OCI-LY3 (cell line): ENCODE data around the gene METAP1.

Experiments used
- H2AFZ ChIP-seq: fragments of 200-600, 300-600 bp; shearing (Covaris generic); 2 replicates; pipeline ENCODE4 v1.6.0; 2014; ENCODE audit warnings: antibody characterized with exemption, low read depth, low read length
- H3K27ac ChIP-seq: fragments of 200-600, 300-600 bp; sonication (generic); 2 replicates; pipeline ENCODE4 v1.5.1; 2014; ENCODE audit warnings: mild to moderate bottlenecking, low read length, moderate library complexity, mixed read lengths
- H3K27me3 ChIP-seq: fragments of 200-600, 300-600 bp; sonication (generic); 2 replicates; pipeline ENCODE4 v1.6.1; 2014; ENCODE audit warnings: low read depth, low read length, mixed read lengths
- H3K36me3 ChIP-seq: fragments of 200-600, 300-600 bp; sonication (generic); replicated peaks from 2 replicates; pipeline ENCODE3; 2014; ENCODE audit warnings: low read depth, low read length, mixed read lengths
- H3K4me1 ChIP-seq: fragments of 300-600, 200-600 bp; sonication (generic); 2 replicates; pipeline ENCODE4 v1.6.1; 2014; ENCODE audit warnings: low read length, mixed read lengths
- H3K4me2 ChIP-seq: fragments of 200-600, 300-600 bp; sonication (generic); 2 replicates; pipeline ENCODE4 v1.6.1; 2014; ENCODE audit warnings: low read length, mixed read lengths
- H3K4me3 ChIP-seq: fragments of 300-600, 200-600 bp; sonication (generic); 2 replicates; pipeline ENCODE4 v1.5.1; 2014; ENCODE audit warnings: antibody characterized with exemption, mild to moderate bottlenecking, low read length, moderate library complexity
- H3K79me2 ChIP-seq: fragments of 300-600, 200-600 bp; shearing (Covaris generic); 2 replicates; pipeline ENCODE4 v1.6.1; 2014; ENCODE audit warnings: mild to moderate bottlenecking, low read length, mixed read lengths
- H3K9ac ChIP-seq: fragments of 300-600, 200-600 bp; shearing (Covaris generic); 2 replicates; pipeline ENCODE4 v1.6.0; 2014; ENCODE audit warnings: mild to moderate bottlenecking, low read length, moderate library complexity
- H3K9me3 ChIP-seq: fragments of 200-600, 300-600 bp; shearing (Covaris generic); 2 replicates; pipeline ENCODE4 v1.6.1; 2014; ENCODE audit warnings: low read length, mixed read lengths; ENCODE audit not compliant: insufficient read depth
- H4K20me1 ChIP-seq: fragments of 200-600, 300-600 bp; sonication (generic); 2 replicates; pipeline ENCODE4 v1.6.1; 2016; ENCODE audit warnings: low read length, mixed read lengths; ENCODE audit not compliant: insufficient read depth
- CTCF ChIP-seq: fragments of 200-600, 300-600 bp; sonication (generic); IDR thresholded peaks from 2 replicates; pipeline ENCODE4 v1.5.1; 2014; ENCODE audit warnings: antibody characterized with exemption, low read length, low read depth
- EZH2phosphoT487 ChIP-seq: fragments of 200-600 bp; shearing (Covaris generic); IDR thresholded peaks from 2 replicates; pipeline ENCODE4 v1.6.1; 2018; ENCODE audit warnings: antibody characterized with exemption, mixed run types, low read depth

METAP1 gene

GRCh38 chr4:99027304-99027703 lies 31.8 kb downstream of the METAP1 start:
- peaks cover 71% of the 10 kb centered on the region for H4K20me1 ChIP-seq

DNA sequence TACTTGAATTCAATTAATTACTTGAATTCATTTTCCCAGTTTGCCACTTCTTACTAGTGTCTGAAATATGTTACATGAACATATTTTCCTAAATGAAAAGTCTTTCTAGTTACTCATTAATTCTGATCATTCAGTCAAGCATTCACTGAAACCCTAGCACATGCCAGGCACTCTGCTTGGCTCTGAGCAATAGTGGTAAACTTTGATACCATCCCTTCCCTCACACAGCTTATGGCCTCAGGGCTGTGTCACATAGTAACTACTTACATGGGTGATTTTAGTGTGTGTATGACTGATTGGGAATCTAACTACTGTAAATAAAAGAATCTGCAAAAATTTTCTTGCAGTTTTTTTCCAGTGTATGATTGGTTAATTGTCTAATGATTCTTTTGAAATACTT lies 32.7 kb downstream of the METAP1 start:
- no peak overlapping the region for H3K4me3 ChIP-seq
- peaks cover 65% of the 10 kb centered on the region for H4K20me1 ChIP-seq
- no peak overlapping the region for H3K9ac ChIP-seq
- H3K27me3 ChIP-seq, result no peaks in the 10 kb centered on the region
- peaks cover 14% of the 10 kb centered on the region for H3K36me3 ChIP-seq
- H3K4me1 ChIP-seq, result peaks cover 33% of the 10 kb centered on the region
- no peaks in the 10 kb centered on the region for H3K9me3 ChIP-seq
- H2AFZ ChIP-seq, result no peak overlapping the region
- TF ChIP-seq CTCF (no peak), EZH2phosphoT487 (no peak)
- no peak overlapping the region for H3K27ac ChIP-seq
- peaks cover 74% of the 10 kb centered on the region for H3K79me2 ChIP-seq
- H3K4me2 ChIP-seq, result peak overlapping the region; percentile 6; the same call in 1 of the 2 replicates

More at GRCh38 chr4:99027304-99027703, 31.8 kb downstream of the METAP1 start:
- Histone ChIP-seq H2AFZ (no peak overlapping the region), H3K36me3 (peaks cover 17% of the 10 kb centered on the region), H3K27ac (no peak overlapping the region), H3K9me3 (no peaks in the 10 kb centered on the region), H3K9ac (no peak overlapping the region), H3K4me2 (no peak overlapping the region), H3K79me2 (peaks cover 77% of the 10 kb centered on the region), H3K4me3 (no peak overlapping the region), H3K4me1 (peaks cover 33% of the 10 kb centered on the region), H3K27me3 (no peaks in the 10 kb centered on the region)
- TF ChIP-seq EZH2phosphoT487 (no peak), CTCF (no peak)

DNA sequence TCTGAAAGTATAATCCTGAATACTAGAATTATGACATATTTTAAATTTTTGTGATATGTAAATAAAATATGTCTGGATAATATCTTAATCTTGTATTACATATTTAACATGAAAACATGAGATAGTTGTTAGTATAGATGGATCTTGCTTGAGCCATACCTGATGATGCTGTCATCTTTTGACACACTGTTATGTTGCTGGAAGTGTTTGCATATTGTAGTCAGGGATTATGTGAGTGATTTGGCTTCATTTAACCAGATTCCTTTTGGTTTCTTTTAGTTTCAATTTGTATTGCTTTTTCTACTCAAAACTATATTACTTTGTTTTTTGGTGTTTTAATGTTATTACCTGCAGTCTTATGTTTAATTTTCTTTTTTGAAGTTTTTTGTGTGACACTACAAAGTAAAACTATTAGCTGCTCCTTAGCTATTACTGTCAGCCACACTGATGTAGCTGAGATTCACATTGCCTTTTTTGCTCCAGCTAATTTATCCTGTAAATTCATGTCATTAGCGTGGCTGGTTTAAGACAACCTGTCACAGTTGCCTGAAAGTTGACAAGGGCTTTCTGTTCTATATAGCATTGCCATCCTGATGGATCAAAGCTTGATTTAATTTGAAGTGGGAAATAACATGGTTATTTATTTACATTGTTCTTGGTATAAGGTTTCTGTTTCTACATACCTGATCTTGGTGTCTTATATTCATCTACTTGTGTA lies 33.7 kb downstream of the METAP1 start:
- Histone ChIP-seq H3K4me3 (no peak overlapping the region), H4K20me1 (peaks cover 57% of the 10 kb centered on the region), H3K4me2 (no peak overlapping the region), H2AFZ (no peak overlapping the region), H3K27me3 (no peaks in the 10 kb centered on the region), H3K36me3 (peaks cover 14% of the 10 kb centered on the region), H3K9me3 (no peaks in the 10 kb centered on the region), H3K9ac (no peak overlapping the region), H3K79me2 (peaks cover 67% of the 10 kb centered on the region), H3K27ac (no peak overlapping the region), H3K4me1 (peaks cover 24% of the 10 kb centered on the region)
- TF ChIP-seq EZH2phosphoT487 (no peak), CTCF (no peak)

DNA sequence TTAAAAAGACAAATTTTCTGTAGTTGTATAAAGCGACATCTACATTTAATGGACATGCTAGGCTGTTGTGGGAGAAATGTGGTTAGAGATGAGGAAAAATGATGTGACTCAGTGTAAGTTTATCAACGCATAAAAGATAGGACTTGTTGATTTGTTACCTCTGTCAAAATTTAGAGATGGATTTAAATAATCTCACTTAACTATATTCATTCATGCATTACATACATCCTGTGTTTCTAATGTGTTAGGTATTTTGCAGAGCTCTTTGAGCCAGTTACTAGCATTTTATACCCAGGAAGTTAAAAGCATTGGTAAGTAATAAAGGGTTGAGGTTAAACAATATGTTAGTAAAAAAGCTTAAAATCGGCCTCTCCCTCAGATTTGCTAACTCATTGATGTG lies 34.3 kb downstream of the METAP1 start:
- no peak overlapping the region for H3K4me3 ChIP-seq
- TF ChIP-seq CTCF (no peak), EZH2phosphoT487 (no peak)
- no peak overlapping the region for H3K9ac ChIP-seq
- H3K79me2 ChIP-seq, result peaks cover 64% of the 10 kb centered on the region
- no peaks in the 10 kb centered on the region for H3K9me3 ChIP-seq
- H3K4me1 ChIP-seq, result peaks cover 17% of the 10 kb centered on the region
- no peaks in the 10 kb centered on the region for H3K27me3 ChIP-seq
- H3K4me2 ChIP-seq, result no peak overlapping the region
- peaks cover 51% of the 10 kb centered on the region for H4K20me1 ChIP-seq
- no peak overlapping the region for H2AFZ ChIP-seq
- peaks cover 16% of the 10 kb centered on the region for H3K36me3 ChIP-seq
- no peak overlapping the region for H3K27ac ChIP-seq
